Mesothelial cell of epicardium (in vitro differentiated cells): ENCODE data around the gene CYP51A1. TPM values are rescaled to one million over a fixed set of nuclear protein-coding genes. Genes with fewer than 3 reads are reported as not detected.

Experiments used
- DNase-seq, 2 experiments: peaks; one replicate each; pipeline ENCODE4 v3.0.0; 2021; ENCODE audit warnings: low spot score in 2 of 2; ENCODE audit not compliant: unreplicated experiment in 2 of 2
- H3K27ac Mint-ChIP-seq: 2 replicates; pipeline ENCODE4 v1.8.0; 2021; ENCODE audit warnings: mixed read lengths
- H3K27me3 Mint-ChIP-seq: 2 replicates; pipeline ENCODE4 v1.8.0; 2021; ENCODE audit warnings: low read depth, mixed read lengths
- H3K36me3 Mint-ChIP-seq: 2 replicates; pipeline ENCODE4 v1.8.0; 2021; ENCODE audit warnings: mixed read lengths
- H3K4me1 Mint-ChIP-seq: 2 replicates; pipeline ENCODE4 v1.8.0; 2021; ENCODE audit warnings: mixed read lengths
- H3K4me3 Mint-ChIP-seq: 2 replicates; pipeline ENCODE4 v1.8.0; 2021; ENCODE audit warnings: mild to moderate bottlenecking, moderate library complexity, mixed read lengths
- H3K9me3 Mint-ChIP-seq: 2 replicates; pipeline ENCODE4 v1.8.0; 2021; ENCODE audit warnings: mixed read lengths
- CTCF ChIP-seq: fragments of 200-600 bp; sonication (generic); IDR thresholded peaks from one replicate; pipeline ENCODE4 v1.5.0; 2021; ENCODE audit warnings: antibody characterized with exemption; ENCODE audit not compliant: unreplicated experiment
- total RNA-seq: library from RNA; stranded (reverse); gene quantifications from 3 replicates; pipeline ENCODE4 v1.2.1, GENCODE V29; 2021

The CYP51A1 gene
- total RNA-seq, 1 donor from 2014 or later, result 47.3 TPM

- TF ChIP-seq CTCF, result no peak
- H3K9me3 Mint-ChIP-seq, result no peaks in the 10 kb centered on the region
- peaks cover 17% of the 10 kb centered on the region for H3K36me3 Mint-ChIP-seq
- peak overlapping the region; percentile 58 for H3K27ac Mint-ChIP-seq
- no peaks in the 10 kb centered on the region for H3K27me3 Mint-ChIP-seq
- peaks cover 41% of the 10 kb centered on the region for H3K4me1 Mint-ChIP-seq
- peak overlapping the region; percentile 40 for H3K4me3 Mint-ChIP-seq
- no peak for DNase-seq
Observed at GRCh38 chr7:92131764-92132330, 2.4 kb downstream of the CYP51A1 start.

- DNase-seq, result no peak
- Mint-ChIP-seq H3K4me1 (peaks cover 38% of the 10 kb centered on the region), H3K9me3 (no peaks in the 10 kb centered on the region), H3K27me3 (no peaks in the 10 kb centered on the region), H3K36me3 (peaks cover 22% of the 10 kb centered on the region), H3K4me3 (no peak overlapping the region), H3K27ac (peak overlapping the region; percentile 1)
- TF ChIP-seq CTCF, result no peak
Observed at GRCh38 chr7:92131093-92131492, 3.2 kb downstream of the CYP51A1 start.

GRCh38 chr7:92121681-92122080, 12.6 kb downstream of the CYP51A1 start:
- no peaks in the 10 kb centered on the region for H3K27me3 Mint-ChIP-seq
- no peaks in the 10 kb centered on the region for H3K4me1 Mint-ChIP-seq
- no peak for TF ChIP-seq CTCF
- H3K9me3 Mint-ChIP-seq, result peaks cover 25% of the 10 kb centered on the region
- no peak overlapping the region for H3K4me3 Mint-ChIP-seq
- H3K27ac Mint-ChIP-seq, result no peak overlapping the region
- H3K36me3 Mint-ChIP-seq, result peaks cover 60% of the 10 kb centered on the region
- no peak for DNase-seq

GRCh38 chr7:92119213-92119759, 15.0 kb downstream of the CYP51A1 start:
- H3K27ac Mint-ChIP-seq, result peak overlapping the region; percentile 41
- DNase-seq, result no peak
- peaks cover 25% of the 10 kb centered on the region for H3K9me3 Mint-ChIP-seq
- H3K27me3 Mint-ChIP-seq, result no peaks in the 10 kb centered on the region
- H3K4me3 Mint-ChIP-seq, result no peak overlapping the region
- H3K36me3 Mint-ChIP-seq, result peaks cover 61% of the 10 kb centered on the region
- no peaks in the 10 kb centered on the region for H3K4me1 Mint-ChIP-seq
- TF ChIP-seq CTCF, result no peak

- H3K27me3 Mint-ChIP-seq, result no peaks in the 10 kb centered on the region
- peaks cover 12% of the 10 kb centered on the region for H3K9me3 Mint-ChIP-seq
- no peak overlapping the region for H3K27ac Mint-ChIP-seq
- peaks cover 50% of the 10 kb centered on the region for H3K36me3 Mint-ChIP-seq
- no peaks in the 10 kb centered on the region for H3K4me1 Mint-ChIP-seq
- H3K4me3 Mint-ChIP-seq, result no peak overlapping the region
- TF ChIP-seq CTCF, result no peak
- DNase-seq, result no peak
Observed at GRCh38 chr7:92116949-92117348, 17.3 kb downstream of the CYP51A1 start.
